Measurements from ENCODE around the gene WDR19.
A peak's percentile ranks its signal among the peaks of the same experiment; 100 is the strongest.

Gene WDR19

GRCh38 chr4:39201963-39202362 lies 19.6 kb downstream of the WDR19 start:
- TF ChIP-seq CTCF (conservative IDR thresholded peaks at IDR 0.05; ENCODE audit: low read length) = no peak
- no peak for DNase-seq (ENCODE audit: low read depth)

GRCh38 chr4:39204543-39204942 lies 22.2 kb downstream of the WDR19 start:
- TF ChIP-seq CTCF (conservative IDR thresholded peaks at IDR 0.05; ENCODE audit: low read length) = no peak
- DNase-seq (ENCODE audit: low read depth) = no peak
- no peak overlapping the region for H3K4me3 ChIP-seq (ENCODE audit: low read length)

More at GRCh38 chr4:39201963-39202362, 19.6 kb downstream of the WDR19 start:
- H3K4me3 ChIP-seq (ENCODE audit: low read length) = no peak overlapping the region

- peak; percentile 22 for DNase-seq (ENCODE audit: low read depth)
- H3K4me3 ChIP-seq (ENCODE audit: low read length) = no peak overlapping the region
- TF ChIP-seq CTCF (conservative IDR thresholded peaks at IDR 0.05; ENCODE audit: low read length) = no peak
These were observed 22.7 kb downstream of the WDR19 start for GRCh38 chr4:39205000-39205399.

GRCh38 chr4:39205476-39205875 lies 23.1 kb downstream of the WDR19 start:
- DNase-seq (ENCODE audit: low read depth) = no peak
- no peak overlapping the region for H3K4me3 ChIP-seq (ENCODE audit: low read length)
- TF ChIP-seq CTCF (conservative IDR thresholded peaks at IDR 0.05; ENCODE audit: low read length) = no peak

- DNase-seq (ENCODE audit: low read depth) = no peak
These were observed 45.6 kb downstream of the WDR19 start for GRCh38 chr4:39227906-39228305.

GRCh38 chr4:39228377-39228776 lies 46.0 kb downstream of the WDR19 start:
- TF ChIP-seq CTCF (conservative IDR thresholded peaks at IDR 0.05; ENCODE audit: low read length) = no peak
- H3K4me3 ChIP-seq (ENCODE audit: low read length) = no peak overlapping the region
- no peak for DNase-seq (ENCODE audit: low read depth)

More at GRCh38 chr4:39227906-39228305, 45.6 kb downstream of the WDR19 start:
- H3K4me3 ChIP-seq (ENCODE audit: low read length) = no peak overlapping the region
- TF ChIP-seq CTCF (conservative IDR thresholded peaks at IDR 0.05; ENCODE audit: low read length) = no peak

- no peak for DNase-seq (ENCODE audit: low read depth)
- TF ChIP-seq CTCF (conservative IDR thresholded peaks at IDR 0.05; ENCODE audit: low read length) = no peak
- no peak overlapping the region for H3K4me3 ChIP-seq (ENCODE audit: low read length)
These were observed 48.1 kb downstream of the WDR19 start for GRCh38 chr4:39230462-39230861.
